Activated naive CD8-positive, alpha-beta T cell treated with anti-CD3 and anti-CD28 coated beads for 36 hours (primary cell): ENCODE results near the gene SCNN1A. TPM values are rescaled to one million over a fixed set of nuclear protein-coding genes. Genes with fewer than 3 reads are reported as not detected.

Source experiments
- total RNA-seq, 2 experiments: library from RNA; stranded (reverse); gene quantifications; one replicate each; pipeline ENCODE4 v1.2.3, GENCODE V29; 2021

SCNN1A gene
- total RNA-seq, 2 experiments from 2014 or later = 2.7 to 3.7 TPM

Other genes with a start within 250 kb of the SCNN1A start
- 10 to 100 TPM; 16.2 to 18.1 TPM for gene CD9, start 175.2 kb downstream of the SCNN1A start, total RNA-seq
- under 1 TPM; 0.10 to 0.52 TPM for gene PLEKHG6, start 64.9 kb downstream of the SCNN1A start, total RNA-seq
- 10 to 100 TPM; 44.8 to 49.1 TPM for gene TNFRSF1A, start 33.5 kb downstream of the SCNN1A start, total RNA-seq
- gene LTBR, start 8.6 kb upstream of the SCNN1A start, total RNA-seq = 1 to 10 TPM; 1.1 to 1.5 TPM
- 100 to 1,000 TPM; 175 to 181 TPM for gene CD27, start 69.4 kb upstream of the SCNN1A start, total RNA-seq
- gene TAPBPL, start 76.5 kb upstream of the SCNN1A start, total RNA-seq = 10 to 100 TPM; 23.7 to 26.6 TPM
- 10 to 100 TPM; 34.8 to 35.7 TPM for gene VAMP1, start 95.1 kb upstream of the SCNN1A start, total RNA-seq
- gene MRPL51, start 117.7 kb upstream of the SCNN1A start, total RNA-seq = 100 to 1,000 TPM; 311 to 312 TPM
- 100 to 1,000 TPM; 167 to 171 TPM for gene NCAPD2, start 118.5 kb upstream of the SCNN1A start, total RNA-seq
- gene GAPDH, start 159.0 kb upstream of the SCNN1A start, total RNA-seq = 1,000 to 10,000 TPM; 8,986 to 9,154 TPM
- gene IFFO1, start 180.5 kb upstream of the SCNN1A start, total RNA-seq = 1 to 10 TPM; 7.2 to 8.1 TPM
- 100 to 1,000 TPM; 151 to 153 TPM for gene NOP2, start 192.7 kb upstream of the SCNN1A start, total RNA-seq
- gene CHD4, start 231.8 kb upstream of the SCNN1A start, total RNA-seq = 100 to 1,000 TPM; 262 to 293 TPM